HepG2 (cell line): Measurements from ENCODE around the gene PLPPR2. TPM values are rescaled to one million over a fixed set of nuclear protein-coding genes. Genes with fewer than 3 reads are reported as not detected.

Experiments
- ATAC-seq: fragments of 200-7000 bp; cut with Tn5 transposase; 3 replicates; pipeline ENCODE4 v1.9.1; 2020; ENCODE audit warnings: mild to moderate bottlenecking, moderate library complexity
- BruUV-seq: library from RNA; stranded (reverse); fragments of 400-500 nt; replicated peaks from 2 replicates; lab custom pipeline; 2021; lab: Mats Ljungman, UMichigan
- CTCF ChIA-PET: fragments of 300-600 bp; formaldehyde crosslinking; extraction: SDS; loops from one replicate; lab custom pipeline; 2021; ENCODE audit warnings: low total read pairs, inconsistent platforms, low intra/inter-chr PET ratio; lab: Yijun Ruan, JAX
- POLR2A ChIA-PET: fragments of 350-600 bp; sonication (Branson Sonifier 250); formaldehyde crosslinking; loops from one replicate; lab custom pipeline; 2020; ENCODE audit warnings: antibody characterized with exemption, inconsistent platforms; lab: Yijun Ruan, JAX
- DNase-seq: peaks from one replicate; pipeline ENCODE4 v3.0.0-alpha.2; 2015; ENCODE audit warnings: low spot score
- FAIRE-seq: peaks from 3 replicates; lab custom pipeline; 2011; peaks lifted over from hg19 to GRCh38; lab: Jason Lieb, UNC
- H2AFZ ChIP-seq: one replicate; pipeline ENCODE4 v1.6.1; 2011; ENCODE audit warnings: low read length, inconsistent platforms
- H3K27ac ChIP-seq: fragments of 300-600 bp; 3 replicates; pipeline ENCODE4 v1.8.0; 2011; ENCODE audit warnings: mixed run types, mild to moderate bottlenecking, mixed read lengths, low read length, inconsistent platforms; ENCODE audit not compliant: insufficient read depth; ENCODE audit errors: extremely low read length
- H3K27me3 ChIP-seq, 2 experiments: fragments of 200-600 bp in 1 of 2; 2 replicates in 1 of 2; 3 replicates in 1 of 2; pipeline versions ENCODE4 v1.6.0 to v1.8.0; 2011; ENCODE audit warnings: low read length in 2 of 2, mild to moderate bottlenecking in 2 of 2, moderate library complexity in 2 of 2, inconsistent platforms in 1 of 2; ENCODE audit not compliant: insufficient read depth in 2 of 2, control insufficient read depth in 1 of 2
- H3K36me3 ChIP-seq, 2 experiments: fragments of 200-600 bp in 1 of 2; replicated peaks in 1 of 2; 2 replicates in 1 of 2; 3 replicates in 1 of 2; pipeline versions ENCODE4 v1.5.1 to v1.8.0; 2011; ENCODE audit warnings: low read length in 2 of 2, inconsistent platforms in 1 of 2; ENCODE audit not compliant: insufficient read depth in 2 of 2, control insufficient read depth in 1 of 2
- H3K4me1 ChIP-seq: 2 replicates; pipeline ENCODE4 v1.5.1; 2012; ENCODE audit warnings: low read length, inconsistent platforms; ENCODE audit not compliant: insufficient read depth
- H3K4me2 ChIP-seq: 2 replicates; pipeline ENCODE4 v1.6.0; 2011; ENCODE audit warnings: low read depth, low read length, inconsistent platforms
- H3K4me3 ChIP-seq, 3 experiments: fragments of 200-600 bp in 1 of 3; sonication (generic), shearing (Covaris generic) in 1 of 3; replicated peaks in 1 of 3; 2 replicates each; pipeline ENCODE4 v1.5.1; 2011 to 2016; ENCODE audit warnings: low read length in 3 of 3, inconsistent platforms in 2 of 3, low read depth in 2 of 3, mild to moderate bottlenecking in 2 of 3, control low read depth in 1 of 3, mixed read lengths in 1 of 3; ENCODE audit not compliant: insufficient read depth in 1 of 3
- H3K79me2 ChIP-seq: one replicate; pipeline ENCODE4 v1.6.1; 2011; ENCODE audit warnings: low read length, inconsistent platforms; ENCODE audit not compliant: insufficient read depth
- H3K9ac ChIP-seq: 2 replicates; pipeline ENCODE4 v1.6.0; 2011; ENCODE audit warnings: mild to moderate bottlenecking, low read depth, low read length, inconsistent platforms; ENCODE audit not compliant: insufficient read depth
- H3K9me3 ChIP-seq: 2 replicates; pipeline ENCODE4 v1.5.1; 2012; ENCODE audit warnings: mild to moderate bottlenecking, low read length
- H4K20me1 ChIP-seq: 2 replicates; pipeline ENCODE4 v1.6.0; 2011; ENCODE audit warnings: inconsistent platforms, mild to moderate bottlenecking, low read length, moderate library complexity; ENCODE audit not compliant: insufficient read depth
- GATA4 ChIP-seq: sonication (generic); IDR thresholded peaks from 2 replicates; pipeline ENCODE4 v1.6.1; 2016; ENCODE audit warnings: antibody characterized with exemption, low read depth, borderline replicate concordance
- IKZF1 ChIP-seq: fragments of 450-650 bp; IDR thresholded peaks from 2 replicates; pipeline ENCODE4 v1.7.1; 2016
- JUND ChIP-seq: sonication (generic); formaldehyde crosslinking; IDR thresholded peaks from 2 replicates; pipeline ENCODE4 v1.8.0; 2022; ENCODE audit warnings: mild to moderate bottlenecking, missing genetic modification reagents
- MLXIP ChIP-seq: sonication (generic); formaldehyde crosslinking; IDR thresholded peaks from 2 replicates; pipeline ENCODE4 v1.9.0; 2021; ENCODE audit warnings: missing genetic modification reagents, borderline replicate concordance
- MXD1 ChIP-seq: sonication (generic); formaldehyde crosslinking; IDR thresholded peaks from 2 replicates; pipeline ENCODE4 v1.4.0; 2020; ENCODE audit warnings: mild to moderate bottlenecking, missing genetic modification reagents
- POLR2A ChIP-seq, 2 experiments: IDR thresholded peaks; 2 replicates each; pipeline ENCODE4 v1.6.1; 2011; ENCODE audit warnings: low read depth in 2 of 2, low read length in 2 of 2, mild to moderate bottlenecking in 1 of 2, moderate library complexity in 1 of 2; ENCODE audit not compliant: insufficient read depth in 1 of 2
- SP5 ChIP-seq: IDR thresholded peaks from 2 replicates; pipeline ENCODE4 v1.6.1; 2016; ENCODE audit warnings: low read depth, borderline replicate concordance
- TFDP1 ChIP-seq: IDR thresholded peaks from 2 replicates; pipeline ENCODE4 v1.6.1; 2016; ENCODE audit warnings: missing compliant biosample characterization, missing genetic modification reagents, borderline replicate concordance
- ZGPAT ChIP-seq: IDR thresholded peaks from 2 replicates; pipeline ENCODE4 v1.6.1; 2016; ENCODE audit warnings: mild to moderate bottlenecking
- ZNF326 ChIP-seq: sonication (generic); formaldehyde crosslinking; IDR thresholded peaks from 2 replicates; pipeline ENCODE4 v1.4.0; 2020; ENCODE audit warnings: missing genetic modification reagents, borderline replicate concordance
- ZNF333 ChIP-seq: sonication (generic); formaldehyde crosslinking; IDR thresholded peaks from 2 replicates; pipeline ENCODE4 v1.4.0; 2020; ENCODE audit warnings: mild to moderate bottlenecking, missing genetic modification reagents, borderline replicate concordance
- ZNF574 ChIP-seq: sonication (generic); formaldehyde crosslinking; IDR thresholded peaks from 2 replicates; pipeline ENCODE4 v1.4.0; 2020; ENCODE audit warnings: missing genetic modification reagents
- ZNF709 ChIP-seq: sonication (generic); formaldehyde crosslinking; IDR thresholded peaks from 2 replicates; pipeline ENCODE4 v1.5.0; 2020; ENCODE audit warnings: mild to moderate bottlenecking, missing genetic modification reagents
- ZNF790 ChIP-seq: sonication (generic); formaldehyde crosslinking; IDR thresholded peaks from 2 replicates; pipeline ENCODE4 v1.8.0; 2022; ENCODE audit warnings: missing genetic modification reagents, mild to moderate bottlenecking, borderline replicate concordance
- WGBS: methylation state at CpG from one replicate; pipeline ENCODE4 v1.1.6; 2017; ENCODE audit warnings: low lambda C conversion rate; 5-methylcytosine and 5-hydroxymethylcytosine counted together
- in situ Hi-C: cut with HindIII; loops from 2 replicates; pipeline ENCODE4 v1.10.0; 2017; ENCODE audit warnings: low pct_unique_long_range_greater_than_20kb; ENCODE audit not compliant: extremely low pct_ligation_motif_present
- intact Hi-C: fragments of 100-400 bp; cut with micrococcal nuclease; formaldehyde crosslinking; loops from one replicate; pipeline ENCODE4 v1.10.0; 2022; ENCODE audit not compliant: unreplicated experiment
- polyA plus RNA-seq, 8 experiments: library from polyadenylated mRNA; depleted of rRNA in 3 of 8; stranded (reverse) in 7 of 8; unstranded in 1 of 8; fragments of >200 nt; fragmentation: Illumina TruSeq in 4 of 8; extraction: Trizol in 4 of 8; gene quantifications; 2 replicates each; pipeline versions ENCODE4 v1.2.1 to v1.2.3, GENCODE V29; 2011 to 2016; ENCODE audit warnings: low read depth in 4 of 8, missing spikeins in 1 of 8, mixed read lengths in 1 of 8; ENCODE audit not compliant: insufficient read depth in 1 of 8
- total RNA-seq, 5 experiments: library from RNA; depleted of rRNA; stranded (reverse); fragments of >200 nt; fragmentation: Illumina TruSeq; extraction: Trizol; gene quantifications; 2 replicates each; pipeline ENCODE4 v1.2.3, GENCODE V29; 2016; ENCODE audit warnings: low read depth in 1 of 5

Gene PLPPR2
- total and polyA plus RNA-seq, 2 of the 13 experiments (the other 11 are each of a cell fraction or from before 2014, with no cell fraction given): 1.5 to 2.1 TPM

- TF ChIP-seq ZNF574 (CRISPR knock-in tag) (no peak), MLXIP (CRISPR knock-in tag) (no peak), ZGPAT (CRISPR knock-in tag) (no peak), MXD1 (CRISPR knock-in tag) (no peak), ZNF333 (CRISPR knock-in tag) (no peak), JUND (no peak), ZNF326 (no peak), POLR2A (IDR thresholded peaks at IDR 0.05; ENCODE audit: insufficient read depth in 1 of 2, low read depth in 2 of 2, low read length in 2 of 2) (no peak), GATA4 (no peak), IKZF1 (no peak), ZNF709 (CRISPR knock-in tag) (no peak), TFDP1 (CRISPR knock-in tag) (no peak), SP5 (CRISPR knock-in tag) (no peak), ZNF790 (CRISPR knock-in tag) (no peak)
- TF ChIP-seq, all 625 proteins: peak for 0
- no TSS peak for BruUV-seq
- Histone ChIP-seq H3K9ac (no peak overlapping the region), H2AFZ (no peak overlapping the region), H3K9me3 (no peaks in the 10 kb centered on the region), H3K27me3 (no peaks in the 10 kb centered on the region), H3K36me3 (no peaks in the 10 kb centered on the region), H3K4me3 (no peak overlapping the region), H3K79me2 (no peaks in the 10 kb centered on the region), H3K4me1 (peaks cover 37% of the 10 kb centered on the region), H3K4me2 (no peak overlapping the region), H3K27ac (no peak overlapping the region), H4K20me1 (no peaks in the 10 kb centered on the region)
- ChIA-PET CTCF (no interaction called here), POLR2A (interaction anchor here (4.8 kb wide), 1 partner anchor 27 kb away, joined by 68 read pairs; the partner anchor contains the start of gene SWSAP1)
- in situ Hi-C loops: no loop called here
- 51% methylated on average over 5 of the region's 7 CpGs for WGBS
- DNase-seq (no peak), ATAC-seq (no peak), FAIRE-seq (no peak)
- intact Hi-C loops: no loop called here
Observed at GRCh38 chr19:11347546-11348039, 7.6 kb upstream of the PLPPR2 start.
